Inflammatory macrophage treated with lipopolysaccharide for 4 hours (primary cell): Measurements from ENCODE around the gene ANKFN1.
"Not testable (repeated sequence)": the region's sequence is repeated elsewhere in the genome, so short reads cannot be mapped to it uniquely, and the experiment has no call there.

Source experiments
- DNase-seq: peaks from one replicate; pipeline ENCODE4 v3.0.0-alpha.2; 2020

Gene ANKFN1

GRCh38 chr17:56185491-56186221 is 32.4 kb downstream of the ANKFN1 start:
- DNase-seq = no peak

GRCh38 chr17:56186222-56186786 is 33.0 kb downstream of the ANKFN1 start:
- DNase-seq = no peak

GRCh38 chr17:56203430-56203829 is 50.2 kb downstream of the ANKFN1 start:
- DNase-seq = no peak

- DNase-seq = no peak
These were observed 53.1 kb downstream of the ANKFN1 start for GRCh38 chr17:56206351-56206750.

- no peak for DNase-seq
These were observed 59.8 kb downstream of the ANKFN1 start for GRCh38 chr17:56213031-56213430.

GRCh38 chr17:56217921-56218320 is 64.6 kb downstream of the ANKFN1 start:
- DNase-seq = no peak

GRCh38 chr17:56222255-56222654 is 69.0 kb downstream of the ANKFN1 start:
- no peak for DNase-seq

- peak; percentile 2 for DNase-seq
These were observed 77.4 kb downstream of the ANKFN1 start for GRCh38 chr17:56230660-56231059.

GRCh38 chr17:56231252-56231651 is 78.0 kb downstream of the ANKFN1 start:
- DNase-seq = no peak

GRCh38 chr17:56231693-56232092 is 78.4 kb downstream of the ANKFN1 start:
- DNase-seq = no peak

- no peak for DNase-seq
These were observed 91.1 kb downstream of the ANKFN1 start for GRCh38 chr17:56244268-56244890.

- DNase-seq = no peak
These were observed 94.5 kb downstream of the ANKFN1 start for GRCh38 chr17:56247816-56248215.

- DNase-seq = no peak
These were observed 103.8 kb downstream of the ANKFN1 start for GRCh38 chr17:56257075-56257474.

- DNase-seq = no peak
These were observed 107.2 kb downstream of the ANKFN1 start for GRCh38 chr17:56260376-56261002.

GRCh38 chr17:56262803-56263202 is 109.5 kb downstream of the ANKFN1 start:
- no peak for DNase-seq

- DNase-seq = no peak
These were observed 116.5 kb downstream of the ANKFN1 start for GRCh38 chr17:56269556-56270389.

GRCh38 chr17:56274491-56274890 is 121.2 kb downstream of the ANKFN1 start:
- DNase-seq = no peak

- DNase-seq = no peak
These were observed 131.2 kb downstream of the ANKFN1 start for GRCh38 chr17:56284482-56284881.

GRCh38 chr17:56288786-56289185 is 135.5 kb downstream of the ANKFN1 start:
- not testable (repeated sequence) for DNase-seq

GRCh38 chr17:56289321-56289720 is 136.0 kb downstream of the ANKFN1 start:
- DNase-seq = no peak

- DNase-seq = peak; percentile 44
These were observed 137.0 kb downstream of the ANKFN1 start for GRCh38 chr17:56290101-56290801.

GRCh38 chr17:56290802-56291118 is 137.5 kb downstream of the ANKFN1 start:
- no peak for DNase-seq
